Measurements from ENCODE around the gene FRMD1.
A peak's percentile ranks its signal among the peaks of the same experiment; 100 is the strongest.

Gene FRMD1

GRCh38 chr6:168058691-168059551, 20.1 kb downstream of the FRMD1 start:
- no peak overlapping the region for H3K4me3 ChIP-seq (ENCODE audit: insufficient read depth in 1 of 2, low read depth in 1 of 2, low read length in 2 of 2)
- no peak overlapping the region for H3K18ac ChIP-seq (ENCODE audit: low read depth in 1 of 2, low read length in 2 of 2)
- no peak overlapping the region for H4K8ac ChIP-seq (ENCODE audit: low read length)
- no peak overlapping the region for H2BK15ac ChIP-seq (ENCODE audit: low read depth, poor library complexity, severe bottlenecking)
- no peak overlapping the region for H3K14ac ChIP-seq (ENCODE audit: low read length in 2 of 2)
- no peak overlapping the region for H2BK120ac ChIP-seq (ENCODE audit: low read depth, low read length)
- no peak for DNase-seq
- no peak overlapping the region for H3K27ac ChIP-seq (ENCODE audit: low read length, poor library complexity, severe bottlenecking)
- H4K91ac ChIP-seq (ENCODE audit: low read length), result no peak overlapping the region
- no peak overlapping the region for H2AK5ac ChIP-seq (ENCODE audit: low read length, severe bottlenecking)
- H2BK12ac ChIP-seq (ENCODE audit: low read length in 2 of 2), result no peak overlapping the region
- H3K4me2 ChIP-seq (ENCODE audit: low read length, poor library complexity, severe bottlenecking), result no peak overlapping the region
- H2BK5ac ChIP-seq (ENCODE audit: low read depth, low read length, poor library complexity, severe bottlenecking), result no peak overlapping the region
- WGBS, result 89% methylated on average over 30 of the region's 30 CpGs
- no peak overlapping the region for H3K9ac ChIP-seq (ENCODE audit: low read length)
- H3K4ac ChIP-seq (ENCODE audit: low read depth in 1 of 2, low read length in 2 of 2), result no peak overlapping the region
- no peaks in the 10 kb centered on the region for H3K79me1 ChIP-seq (replicated peaks; ENCODE audit: low read length, poor library complexity, severe bottlenecking)
- no peak overlapping the region for H2AFZ ChIP-seq (ENCODE audit: low read depth, low read length)
- no peaks in the 10 kb centered on the region for H3K27me3 ChIP-seq (ENCODE audit: control insufficient read depth in 1 of 2, insufficient read depth in 1 of 2, low read length in 2 of 2)
- no peak overlapping the region for H3K23ac ChIP-seq (ENCODE audit: low read length in 2 of 2)
- H3K36me3 ChIP-seq (ENCODE audit: control insufficient read depth in 1 of 2, insufficient read depth in 2 of 2, low read depth in 1 of 2, low read length in 2 of 2), result no peaks in the 10 kb centered on the region
- H3K9me3 ChIP-seq (ENCODE audit: control insufficient read depth, low read length), result no peaks in the 10 kb centered on the region
- H3K4me1 ChIP-seq (ENCODE audit: control insufficient read depth, insufficient read depth, low read depth, low read length), result peaks cover 7% of the 10 kb centered on the region

GRCh38 chr6:168057836-168058235, 21.2 kb downstream of the FRMD1 start:
- WGBS, result 96% methylated on average over 14 of the region's 14 CpGs
- Histone ChIP-seq H4K91ac (ENCODE audit: low read length) (no peak overlapping the region), H3K27ac (ENCODE audit: low read length, poor library complexity, severe bottlenecking) (no peak overlapping the region), H3K4me2 (ENCODE audit: low read length, poor library complexity, severe bottlenecking) (no peak overlapping the region), H3K4me3 (ENCODE audit: insufficient read depth in 1 of 2, low read depth in 1 of 2, low read length in 2 of 2) (no peak overlapping the region), H2BK120ac (ENCODE audit: low read depth, low read length) (no peak overlapping the region), H3K18ac (ENCODE audit: low read depth in 1 of 2, low read length in 2 of 2) (no peak overlapping the region), H3K36me3 (ENCODE audit: control insufficient read depth in 1 of 2, insufficient read depth in 2 of 2, low read depth in 1 of 2, low read length in 2 of 2) (no peaks in the 10 kb centered on the region), H3K4me1 (ENCODE audit: control insufficient read depth, insufficient read depth, low read depth, low read length) (peaks cover 7% of the 10 kb centered on the region), H3K4ac (ENCODE audit: low read depth in 1 of 2, low read length in 2 of 2) (no peak overlapping the region), H3K9ac (ENCODE audit: low read length) (no peak overlapping the region), H3K27me3 (ENCODE audit: control insufficient read depth in 1 of 2, insufficient read depth in 1 of 2, low read length in 2 of 2) (no peaks in the 10 kb centered on the region), H3K9me3 (ENCODE audit: control insufficient read depth, low read length) (no peaks in the 10 kb centered on the region), H3K23ac (ENCODE audit: low read length in 2 of 2) (no peak overlapping the region), H3K14ac (ENCODE audit: low read length in 2 of 2) (no peak overlapping the region), H4K8ac (ENCODE audit: low read length) (no peak overlapping the region), H2BK5ac (ENCODE audit: low read depth, low read length, poor library complexity, severe bottlenecking) (no peak overlapping the region), H2BK12ac (ENCODE audit: low read length in 2 of 2) (no peak overlapping the region), H2BK15ac (ENCODE audit: low read depth, poor library complexity, severe bottlenecking) (no peak overlapping the region), H2AK5ac (ENCODE audit: low read length, severe bottlenecking) (no peak overlapping the region), H2AFZ (ENCODE audit: low read depth, low read length) (peak overlapping the region; percentile 29), H3K79me1 (replicated peaks; ENCODE audit: low read length, poor library complexity, severe bottlenecking) (no peaks in the 10 kb centered on the region)
- DNase-seq, result no peak

- no peak overlapping the region for H3K27ac ChIP-seq (ENCODE audit: low read length, poor library complexity, severe bottlenecking)
- H3K9me3 ChIP-seq (ENCODE audit: control insufficient read depth, low read length), result no peaks in the 10 kb centered on the region
- no peaks in the 10 kb centered on the region for H3K79me1 ChIP-seq (replicated peaks; ENCODE audit: low read length, poor library complexity, severe bottlenecking)
- no peaks in the 10 kb centered on the region for H3K27me3 ChIP-seq (ENCODE audit: control insufficient read depth in 1 of 2, insufficient read depth in 1 of 2, low read length in 2 of 2)
- H3K4me3 ChIP-seq (ENCODE audit: insufficient read depth in 1 of 2, low read depth in 1 of 2, low read length in 2 of 2), result no peak overlapping the region
- H3K9ac ChIP-seq (ENCODE audit: low read length), result no peak overlapping the region
- H2BK120ac ChIP-seq (ENCODE audit: low read depth, low read length), result no peak overlapping the region
- no peak overlapping the region for H3K23ac ChIP-seq (ENCODE audit: low read length in 2 of 2)
- no peak overlapping the region for H2BK5ac ChIP-seq (ENCODE audit: low read depth, low read length, poor library complexity, severe bottlenecking)
- H2BK12ac ChIP-seq (ENCODE audit: low read length in 2 of 2), result no peak overlapping the region
- H2BK15ac ChIP-seq (ENCODE audit: low read depth, poor library complexity, severe bottlenecking), result no peak overlapping the region
- peaks cover 7% of the 10 kb centered on the region for H3K4me1 ChIP-seq (ENCODE audit: control insufficient read depth, insufficient read depth, low read depth, low read length)
- H3K36me3 ChIP-seq (ENCODE audit: control insufficient read depth in 1 of 2, insufficient read depth in 2 of 2, low read depth in 1 of 2, low read length in 2 of 2), result no peaks in the 10 kb centered on the region
- no peak overlapping the region for H4K8ac ChIP-seq (ENCODE audit: low read length)
- no peak for DNase-seq
- no peak overlapping the region for H3K18ac ChIP-seq (ENCODE audit: low read depth in 1 of 2, low read length in 2 of 2)
- peak overlapping the region in 1 of 2 experiments; percentile 13 for H3K4ac ChIP-seq (ENCODE audit: low read depth in 1 of 2, low read length in 2 of 2)
- 88% methylated on average over 24 of the region's 24 CpGs for WGBS
- no peak overlapping the region for H3K4me2 ChIP-seq (ENCODE audit: low read length, poor library complexity, severe bottlenecking)
- peak overlapping the region in 1 of 2 experiments; percentile 76 for H3K14ac ChIP-seq (ENCODE audit: low read length in 2 of 2)
- peak overlapping the region; percentile 64 for H4K91ac ChIP-seq (ENCODE audit: low read length)
- H2AK5ac ChIP-seq (ENCODE audit: low read length, severe bottlenecking), result no peak overlapping the region
- no peak overlapping the region for H2AFZ ChIP-seq (ENCODE audit: low read depth, low read length)
These were observed 22.0 kb downstream of the FRMD1 start for GRCh38 chr6:168056892-168057527.

- Histone ChIP-seq H3K4me2 (ENCODE audit: low read length, poor library complexity, severe bottlenecking) (no peak overlapping the region), H4K91ac (ENCODE audit: low read length) (no peak overlapping the region), H3K14ac (ENCODE audit: low read length in 2 of 2) (no peak overlapping the region), H3K4me1 (ENCODE audit: control insufficient read depth, insufficient read depth, low read depth, low read length) (peaks cover 7% of the 10 kb centered on the region), H3K4me3 (ENCODE audit: insufficient read depth in 1 of 2, low read depth in 1 of 2, low read length in 2 of 2) (no peak overlapping the region), H3K4ac (ENCODE audit: low read depth in 1 of 2, low read length in 2 of 2) (no peak overlapping the region), H3K27ac (ENCODE audit: low read length, poor library complexity, severe bottlenecking) (no peak overlapping the region), H2BK15ac (ENCODE audit: low read depth, poor library complexity, severe bottlenecking) (no peak overlapping the region), H2AK5ac (ENCODE audit: low read length, severe bottlenecking) (no peak overlapping the region), H3K9ac (ENCODE audit: low read length) (no peak overlapping the region), H3K9me3 (ENCODE audit: control insufficient read depth, low read length) (no peaks in the 10 kb centered on the region), H2BK12ac (ENCODE audit: low read length in 2 of 2) (no peak overlapping the region), H2BK5ac (ENCODE audit: low read depth, low read length, poor library complexity, severe bottlenecking) (no peak overlapping the region), H3K36me3 (ENCODE audit: control insufficient read depth in 1 of 2, insufficient read depth in 2 of 2, low read depth in 1 of 2, low read length in 2 of 2) (no peaks in the 10 kb centered on the region), H3K23ac (ENCODE audit: low read length in 2 of 2) (no peak overlapping the region), H2BK120ac (ENCODE audit: low read depth, low read length) (no peak overlapping the region), H3K79me1 (replicated peaks; ENCODE audit: low read length, poor library complexity, severe bottlenecking) (no peaks in the 10 kb centered on the region), H3K27me3 (ENCODE audit: control insufficient read depth in 1 of 2, insufficient read depth in 1 of 2, low read length in 2 of 2) (no peaks in the 10 kb centered on the region), H3K18ac (ENCODE audit: low read depth in 1 of 2, low read length in 2 of 2) (no peak overlapping the region), H2AFZ (ENCODE audit: low read depth, low read length) (no peak overlapping the region), H4K8ac (ENCODE audit: low read length) (no peak overlapping the region)
- no peak for DNase-seq
- 93% methylated on average over 22 of the region's 22 CpGs for WGBS
These were observed 23.1 kb downstream of the FRMD1 start for GRCh38 chr6:168055696-168056489.

Data from mesenchymal stem cell (in vitro differentiated cells and primary cell).